HepG2 (cell line): ENCODE data around the gene NXN. TPM values are rescaled to one million over a fixed set of nuclear protein-coding genes. Genes with fewer than 3 reads are reported as not detected.

Experiments used
- ARNTL ChIP-seq: sonication (generic); formaldehyde crosslinking; IDR thresholded peaks from 2 replicates; pipeline ENCODE4 v1.4.0; 2020; ENCODE audit warnings: mild to moderate bottlenecking, missing genetic modification reagents
- ASH2L ChIP-seq: fragments of 300-600, 200-600 bp; sonication (generic); IDR thresholded peaks from 2 replicates; pipeline ENCODE4 v1.7.0; 2017; ENCODE audit warnings: low read depth, mild to moderate bottlenecking, moderate library complexity, mixed read lengths, low read length; ENCODE audit not compliant: insufficient read length
- ATF3 ChIP-seq: sonication (generic); formaldehyde crosslinking; IDR thresholded peaks from 2 replicates; pipeline ENCODE4 v1.4.0; 2020; ENCODE audit warnings: missing genetic modification reagents
- ATRX ChIP-seq: sonication (generic); formaldehyde crosslinking; IDR thresholded peaks from 2 replicates; pipeline ENCODE4 v1.4.0; 2020; ENCODE audit warnings: missing genetic modification reagents, borderline replicate concordance
- BRD4 ChIP-seq: sonication (generic); formaldehyde crosslinking; IDR thresholded peaks from 2 replicates; pipeline ENCODE4 v1.4.0; 2020; ENCODE audit warnings: missing genetic modification reagents
- ELF3 ChIP-seq: IDR thresholded peaks from 2 replicates; pipeline ENCODE4 v1.6.1; 2016; ENCODE audit warnings: missing genetic modification reagents, missing compliant biosample characterization
- GATA4 ChIP-seq: sonication (generic); IDR thresholded peaks from 2 replicates; pipeline ENCODE4 v1.6.1; 2016; ENCODE audit warnings: antibody characterized with exemption, low read depth, borderline replicate concordance
- IKZF5 ChIP-seq: IDR thresholded peaks from 2 replicates; pipeline ENCODE4 v1.6.1; 2018; ENCODE audit warnings: missing genetic modification reagents, mild to moderate bottlenecking, missing compliant biosample characterization
- IRF2 ChIP-seq: IDR thresholded peaks from 2 replicates; pipeline ENCODE4 v1.6.1; 2018; ENCODE audit warnings: missing genetic modification reagents, missing compliant biosample characterization
- IRX3 ChIP-seq: sonication (generic); formaldehyde crosslinking; IDR thresholded peaks from 2 replicates; pipeline ENCODE4 v1.8.1; 2023; ENCODE audit warnings: mild to moderate bottlenecking, low read depth, missing genetic modification reagents, borderline replicate concordance
- JDP2 ChIP-seq: sonication (generic); formaldehyde crosslinking; IDR thresholded peaks from 2 replicates; pipeline ENCODE4 v1.8.1; 2022; ENCODE audit warnings: missing genetic modification reagents, borderline replicate concordance
- JUND ChIP-seq: sonication (generic); formaldehyde crosslinking; IDR thresholded peaks from 2 replicates; pipeline ENCODE4 v1.8.0; 2022; ENCODE audit warnings: mild to moderate bottlenecking, missing genetic modification reagents
- NFKB2 ChIP-seq: sonication (generic); formaldehyde crosslinking; IDR thresholded peaks from 2 replicates; pipeline ENCODE4 v1.4.0; 2020; ENCODE audit warnings: missing genetic modification reagents, borderline replicate concordance
- POLR2A ChIP-seq, 2 experiments: IDR thresholded peaks; 2 replicates each; pipeline ENCODE4 v1.6.1; 2011; ENCODE audit warnings: low read depth in 2 of 2, low read length in 2 of 2, mild to moderate bottlenecking in 1 of 2, moderate library complexity in 1 of 2; ENCODE audit not compliant: insufficient read depth in 1 of 2
- SMARCE1 ChIP-seq: fragments of 450-650 bp; IDR thresholded peaks from 2 replicates; pipeline ENCODE4 v1.6.1; 2017; ENCODE audit warnings: borderline replicate concordance
- SRY ChIP-seq: sonication (generic); formaldehyde crosslinking; IDR thresholded peaks from 2 replicates; pipeline ENCODE4 v1.8.0; 2022; ENCODE audit warnings: mild to moderate bottlenecking, missing genetic modification reagents
- TFDP1 ChIP-seq: IDR thresholded peaks from 2 replicates; pipeline ENCODE4 v1.6.1; 2016; ENCODE audit warnings: missing compliant biosample characterization, missing genetic modification reagents, borderline replicate concordance
- ZNF205 ChIP-seq: IDR thresholded peaks from 2 replicates; pipeline ENCODE4 v1.6.1; 2018; ENCODE audit warnings: missing biosample characterization, missing genetic modification reagents
- ZNF326 ChIP-seq: sonication (generic); formaldehyde crosslinking; IDR thresholded peaks from 2 replicates; pipeline ENCODE4 v1.4.0; 2020; ENCODE audit warnings: missing genetic modification reagents, borderline replicate concordance
- ZNF678 ChIP-seq: sonication (generic); formaldehyde crosslinking; IDR thresholded peaks from 2 replicates; pipeline ENCODE4 v1.4.0; 2020; ENCODE audit warnings: mild to moderate bottlenecking, missing genetic modification reagents
- polyA plus RNA-seq, 8 experiments: library from polyadenylated mRNA; depleted of rRNA in 3 of 8; stranded (reverse) in 7 of 8; unstranded in 1 of 8; fragments of >200 nt; fragmentation: Illumina TruSeq in 4 of 8; extraction: Trizol in 4 of 8; gene quantifications; 2 replicates each; pipeline versions ENCODE4 v1.2.1 to v1.2.3, GENCODE V29; 2011 to 2016; ENCODE audit warnings: low read depth in 4 of 8, missing spikeins in 1 of 8, mixed read lengths in 1 of 8; ENCODE audit not compliant: insufficient read depth in 1 of 8
- total RNA-seq, 5 experiments: library from RNA; depleted of rRNA; stranded (reverse); fragments of >200 nt; fragmentation: Illumina TruSeq; extraction: Trizol; gene quantifications; 2 replicates each; pipeline ENCODE4 v1.2.3, GENCODE V29; 2016; ENCODE audit warnings: low read depth in 1 of 5
- TF ChIP-seq, protein P1 (sequence below): sonication (generic); formaldehyde crosslinking; IDR thresholded peaks from 2 replicates; pipeline ENCODE4 v1.4.0; 2020; ENCODE audit warnings: missing genetic modification reagents
- TF ChIP-seq, protein P2 (sequence below): sonication (generic); formaldehyde crosslinking; IDR thresholded peaks from 2 replicates; pipeline ENCODE4 v1.8.1; 2023; ENCODE audit warnings: missing genetic modification reagents, inconsistent platforms, borderline replicate concordance

The NXN gene
- total and polyA plus RNA-seq, 2 of the 13 experiments (the other 11 are each of a cell fraction or from before 2014, with no cell fraction given) = 22.2 to 24.3 TPM

- TF ChIP-seq JUND (CRISPR knock-in tag) = no peak
- no peak for TF ChIP-seq ZNF205 (CRISPR knock-in tag)
- no peak for TF ChIP-seq IKZF5 (CRISPR knock-in tag)
- no peak for TF ChIP-seq SMARCE1
- no peak for TF ChIP-seq SRY
- TF ChIP-seq, protein P1, sequence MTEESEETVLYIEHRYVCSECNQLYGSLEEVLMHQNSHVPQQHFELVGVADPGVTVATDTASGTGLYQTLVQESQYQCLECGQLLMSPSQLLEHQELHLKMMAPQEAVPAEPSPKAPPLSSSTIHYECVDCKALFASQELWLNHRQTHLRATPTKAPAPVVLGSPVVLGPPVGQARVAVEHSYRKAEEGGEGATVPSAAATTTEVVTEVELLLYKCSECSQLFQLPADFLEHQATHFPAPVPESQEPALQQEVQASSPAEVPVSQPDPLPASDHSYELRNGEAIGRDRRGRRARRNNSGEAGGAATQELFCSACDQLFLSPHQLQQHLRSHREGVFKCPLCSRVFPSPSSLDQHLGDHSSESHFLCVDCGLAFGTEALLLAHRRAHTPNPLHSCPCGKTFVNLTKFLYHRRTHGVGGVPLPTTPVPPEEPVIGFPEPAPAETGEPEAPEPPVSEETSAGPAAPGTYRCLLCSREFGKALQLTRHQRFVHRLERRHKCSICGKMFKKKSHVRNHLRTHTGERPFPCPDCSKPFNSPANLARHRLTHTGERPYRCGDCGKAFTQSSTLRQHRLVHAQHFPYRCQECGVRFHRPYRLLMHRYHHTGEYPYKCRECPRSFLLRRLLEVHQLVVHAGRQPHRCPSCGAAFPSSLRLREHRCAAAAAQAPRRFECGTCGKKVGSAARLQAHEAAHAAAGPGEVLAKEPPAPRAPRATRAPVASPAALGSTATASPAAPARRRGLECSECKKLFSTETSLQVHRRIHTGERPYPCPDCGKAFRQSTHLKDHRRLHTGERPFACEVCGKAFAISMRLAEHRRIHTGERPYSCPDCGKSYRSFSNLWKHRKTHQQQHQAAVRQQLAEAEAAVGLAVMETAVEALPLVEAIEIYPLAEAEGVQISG (CRISPR knock-in tag) = 0 out of 2 replicates have a peak, but pooled peaks have one; percentile 27
- no peak for TF ChIP-seq ZNF326 (CRISPR knock-in tag)
- peak; percentile 20; the same call in 1 of the 2 replicates for TF ChIP-seq IRF2 (CRISPR knock-in tag)
- TF ChIP-seq ELF3 (CRISPR knock-in tag) = peak; percentile 36; the same call in 1 of the 2 replicates
- TF ChIP-seq ATRX (CRISPR knock-in tag) = no peak
- no peak for TF ChIP-seq BRD4 (CRISPR knock-in tag)
- no peak for TF ChIP-seq POLR2A (IDR thresholded peaks at IDR 0.05; ENCODE audit: insufficient read depth in 1 of 2, low read depth in 2 of 2, low read length in 2 of 2)
- TF ChIP-seq JDP2 (CRISPR knock-in tag) = no peak
- peak; percentile 53 for TF ChIP-seq ASH2L
- no peak for TF ChIP-seq GATA4
- TF ChIP-seq ARNTL (CRISPR knock-in tag) = 0 out of 2 replicates have a peak, but pooled peaks have one; percentile 13
- TF ChIP-seq ATF3 (CRISPR knock-in tag) = no peak
- no peak for TF ChIP-seq ZNF678 (CRISPR knock-in tag)
- peak; percentile 20; the same call in 1 of the 2 replicates for TF ChIP-seq NFKB2
- TF ChIP-seq, protein P2, sequence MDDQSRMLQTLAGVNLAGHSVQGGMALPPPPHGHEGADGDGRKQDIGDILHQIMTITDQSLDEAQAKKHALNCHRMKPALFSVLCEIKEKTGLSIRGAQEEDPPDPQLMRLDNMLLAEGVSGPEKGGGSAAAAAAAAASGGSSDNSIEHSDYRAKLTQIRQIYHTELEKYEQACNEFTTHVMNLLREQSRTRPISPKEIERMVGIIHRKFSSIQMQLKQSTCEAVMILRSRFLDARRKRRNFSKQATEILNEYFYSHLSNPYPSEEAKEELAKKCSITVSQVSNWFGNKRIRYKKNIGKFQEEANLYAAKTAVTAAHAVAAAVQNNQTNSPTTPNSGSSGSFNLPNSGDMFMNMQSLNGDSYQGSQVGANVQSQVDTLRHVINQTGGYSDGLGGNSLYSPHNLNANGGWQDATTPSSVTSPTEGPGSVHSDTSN = no peak
- no peak for TF ChIP-seq TFDP1
- no peak for TF ChIP-seq IRX3 (CRISPR knock-in tag)
These were observed 1.1 kb upstream of the NXN start (continued) for GRCh38 chr17:980406-981291.
